Stimulated activated CD8-positive, alpha-beta memory T cell treated with anti-CD3 and anti-CD28 coated beads, Interleukin-15, amount 100 ng/mL, for 24 hours (primary cell): ENCODE results near the gene CENPV.

Source experiments
- DNase-seq: peaks from one replicate; pipeline ENCODE4 v3.0.0-alpha.2; 2020; ENCODE audit warnings: low read depth

Gene CENPV

DNA sequence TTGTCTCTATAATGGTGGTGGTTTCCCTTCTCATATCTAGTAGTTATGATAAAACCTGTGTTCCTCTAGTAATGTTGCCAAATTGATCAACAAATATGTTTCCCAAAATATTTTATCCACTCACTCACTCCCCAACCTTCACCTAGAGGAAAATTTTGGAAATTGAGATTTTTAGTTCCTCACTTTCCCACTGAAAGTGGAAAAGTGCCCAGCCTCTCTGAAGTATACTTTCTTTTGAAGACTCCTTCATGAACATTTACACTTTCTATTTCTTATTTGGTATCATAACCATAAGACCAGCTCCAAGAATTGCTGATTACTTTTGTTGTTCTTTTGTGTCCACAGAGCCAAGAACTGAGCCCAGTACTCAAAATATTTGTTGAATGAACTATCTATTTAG, 5.1 kb upstream of the CENPV start:
- DNase-seq, result no peak

DNA sequence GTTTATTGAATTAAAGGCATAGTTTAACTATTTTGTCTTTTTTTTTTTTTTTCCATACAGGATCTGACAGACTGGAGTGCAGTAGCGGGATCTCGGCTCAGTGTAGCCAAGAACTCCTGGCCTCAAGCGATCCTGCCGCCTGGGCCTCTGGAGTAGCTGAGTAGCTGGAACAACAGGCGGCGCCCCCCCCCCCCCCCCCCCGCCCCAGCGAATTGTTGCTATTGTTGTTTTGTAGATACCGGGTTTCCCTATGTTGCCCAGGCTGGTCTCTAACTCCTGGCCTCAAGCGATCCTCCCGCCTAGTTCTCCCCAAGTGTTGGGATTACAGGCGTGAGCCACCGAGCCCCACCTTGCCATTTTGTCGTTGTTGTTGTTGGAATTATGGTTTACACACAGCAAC, 1.3 kb upstream of the CENPV start:
- DNase-seq, result no peak

DNA sequence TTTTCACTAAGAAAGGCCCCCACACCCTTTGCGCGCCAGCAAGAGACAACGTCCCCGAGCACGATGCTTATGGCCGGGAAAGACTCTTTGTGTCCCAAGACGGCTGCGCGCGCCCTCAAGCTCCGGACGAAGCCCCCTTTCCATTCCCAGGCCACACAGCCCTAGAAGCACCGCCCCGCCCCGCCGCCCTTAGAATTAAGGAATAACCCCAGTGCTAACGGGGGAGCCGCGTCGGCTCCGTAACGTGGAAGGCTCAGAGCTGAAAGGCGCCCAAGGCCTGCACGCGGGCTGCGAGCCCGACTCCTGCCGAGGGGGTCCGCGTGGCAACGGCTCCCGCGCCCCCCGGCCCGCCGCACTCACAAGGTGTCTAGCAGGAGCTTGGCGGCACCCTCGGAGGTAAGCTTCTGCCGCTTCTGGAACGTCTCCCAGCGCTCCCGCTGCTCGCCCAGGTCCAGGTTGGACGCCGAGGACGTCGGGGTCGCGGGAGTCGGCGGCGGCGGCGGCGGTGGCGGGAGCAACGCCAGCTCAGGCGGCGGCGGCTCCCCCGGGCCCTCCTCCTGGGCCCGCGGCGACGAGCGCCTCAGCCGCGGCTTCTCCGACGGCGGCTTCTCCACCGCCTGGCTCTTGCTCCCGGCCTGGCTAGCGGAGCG, 477 bp downstream of the CENPV start:
- peak; percentile 15 for DNase-seq

DNA sequence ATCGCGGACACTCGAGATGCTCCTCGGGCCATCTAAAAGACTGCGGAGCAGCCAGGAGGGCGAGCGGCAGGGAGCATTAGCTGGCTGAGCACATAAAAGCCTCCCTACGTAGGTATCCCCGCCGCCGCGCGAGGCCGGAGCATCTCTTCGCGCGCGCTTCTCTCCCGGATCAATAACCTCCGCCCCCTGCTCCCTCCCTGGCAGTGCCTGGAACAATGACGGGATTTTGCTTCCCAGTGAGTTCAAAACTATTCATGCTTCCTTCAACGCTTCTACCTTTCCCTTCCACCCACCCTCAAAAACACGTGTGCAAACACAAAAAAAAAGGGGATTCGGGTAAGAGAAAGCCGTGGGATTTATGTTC, 984 bp downstream of the CENPV start:
- DNase-seq, result peak; percentile 12

DNA sequence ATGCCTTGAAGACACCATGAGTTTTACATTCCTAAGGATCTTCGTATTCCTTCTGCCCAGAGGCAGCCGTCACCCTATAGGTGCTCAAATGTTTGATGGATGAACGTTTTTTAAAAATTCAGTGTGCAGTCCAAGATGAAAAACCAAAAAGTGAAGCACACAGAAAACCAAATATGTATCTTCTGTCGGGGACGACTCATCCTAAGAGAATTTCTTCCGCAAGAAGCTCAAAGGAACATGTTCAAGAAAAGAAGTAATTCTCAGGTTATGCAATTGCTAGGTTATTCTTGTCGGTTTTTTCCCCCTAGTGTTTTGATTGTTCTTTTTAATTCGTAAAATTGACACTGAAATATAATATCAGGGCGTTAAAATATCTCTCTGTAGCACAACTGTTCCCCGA, 1.4 kb downstream of the CENPV start:
- DNase-seq, result no peak

DNA sequence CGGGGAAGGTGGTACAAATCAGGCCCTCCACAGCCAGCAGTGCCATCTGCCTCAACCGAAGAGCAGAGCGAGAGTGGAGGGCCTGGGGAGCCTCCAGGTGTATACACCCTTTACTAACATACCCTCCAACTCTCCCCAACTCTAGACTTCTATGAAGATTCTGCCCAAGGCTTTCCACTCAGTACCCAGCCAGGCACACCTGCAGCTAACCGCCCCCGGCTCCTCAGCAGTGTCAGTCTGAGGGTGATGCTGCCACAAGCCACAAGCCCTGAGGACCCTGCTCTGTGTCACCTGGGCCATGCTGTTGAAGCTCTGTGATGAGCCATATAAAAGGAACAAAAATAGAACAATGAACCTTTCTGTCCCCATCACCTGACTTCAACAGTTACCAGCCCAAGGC, 3.8 kb downstream of the CENPV start:
- no peak for DNase-seq

DNA sequence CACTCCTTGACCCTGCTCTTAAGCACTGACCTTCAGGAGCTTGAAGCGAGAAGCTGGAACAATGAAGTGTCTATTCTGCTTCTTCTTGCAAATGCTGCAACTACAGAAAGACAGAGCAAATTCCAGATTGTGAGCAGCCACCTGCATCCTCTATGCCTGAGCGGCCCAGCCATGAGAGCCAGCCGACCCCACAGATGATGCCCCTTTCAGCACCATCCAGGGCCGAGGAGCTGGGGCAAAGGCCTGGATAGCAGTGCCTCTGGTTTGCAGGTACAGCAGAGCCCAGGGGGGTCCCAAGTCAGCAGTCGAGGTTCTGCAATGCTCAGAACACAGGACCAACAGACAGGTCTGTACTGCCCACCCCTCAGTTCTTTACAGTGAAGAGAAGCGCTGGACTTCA, 4.7 kb downstream of the CENPV start:
- DNase-seq, result no peak

DNA sequence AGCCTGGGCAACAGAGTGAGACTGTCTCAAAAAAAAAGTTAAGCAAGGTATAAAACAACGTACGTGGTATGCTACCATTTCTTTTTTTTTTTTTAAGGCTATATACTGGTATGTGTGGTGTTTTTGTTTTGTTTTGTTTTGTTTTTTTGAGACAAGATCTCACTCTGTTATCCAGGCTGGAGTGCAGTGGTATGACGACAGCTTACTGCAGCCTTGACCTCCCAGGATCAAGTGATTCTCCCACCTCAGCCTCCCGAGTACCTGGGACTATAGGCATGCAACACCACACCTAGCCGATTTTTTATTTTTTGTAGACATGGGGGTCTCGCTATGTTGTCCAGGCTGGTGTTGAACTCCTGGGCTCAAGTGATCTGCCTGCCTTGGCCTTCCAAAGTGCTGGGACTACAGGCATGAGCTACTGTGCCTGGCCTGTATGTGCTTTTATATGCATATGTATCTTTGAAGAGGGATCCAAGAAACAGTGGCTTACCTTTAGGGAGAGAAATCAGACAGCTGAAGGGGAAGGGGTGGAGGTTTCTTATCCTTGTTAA, 6.5 kb downstream of the CENPV start:
- no peak for DNase-seq

DNA sequence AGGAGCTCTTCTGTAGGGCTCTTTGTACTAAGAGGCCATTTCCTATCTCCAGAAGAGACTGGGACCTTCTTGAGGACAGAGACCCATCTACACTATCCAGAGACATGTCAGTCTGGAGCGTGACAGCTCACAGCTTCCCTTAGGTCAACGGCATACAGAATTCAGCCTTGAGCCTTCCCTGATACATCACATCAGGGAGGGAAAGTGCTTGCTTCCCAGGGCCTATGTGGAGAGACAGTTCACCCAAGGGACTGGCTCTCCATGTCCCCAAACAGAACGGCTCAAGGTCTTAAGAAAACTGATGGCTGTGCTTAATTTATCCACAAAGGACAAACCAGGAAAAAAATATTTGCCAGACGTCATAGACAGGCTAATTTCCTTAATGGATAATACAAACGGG, 7.7 kb downstream of the CENPV start:
- DNase-seq, result no peak

DNA sequence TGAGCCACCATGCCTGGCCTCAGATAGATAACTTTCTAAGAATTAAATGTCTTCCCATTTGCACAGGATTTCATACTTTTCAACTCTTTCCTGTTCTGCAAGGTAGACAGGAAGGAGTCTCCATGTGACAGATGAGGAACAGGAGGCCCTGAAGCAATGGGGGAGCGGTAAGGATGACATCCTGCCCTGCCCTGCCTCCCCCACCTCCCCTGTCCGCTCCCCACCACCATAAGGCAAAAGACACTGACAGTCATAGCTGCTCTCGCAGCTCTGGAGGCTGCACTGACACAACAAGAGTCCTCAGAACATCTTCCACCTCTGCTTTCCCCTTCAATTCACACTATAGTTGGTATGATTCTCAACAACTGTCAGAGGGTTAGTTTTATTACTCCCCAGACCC, 9.7 kb downstream of the CENPV start:
- DNase-seq, result no peak

DNA sequence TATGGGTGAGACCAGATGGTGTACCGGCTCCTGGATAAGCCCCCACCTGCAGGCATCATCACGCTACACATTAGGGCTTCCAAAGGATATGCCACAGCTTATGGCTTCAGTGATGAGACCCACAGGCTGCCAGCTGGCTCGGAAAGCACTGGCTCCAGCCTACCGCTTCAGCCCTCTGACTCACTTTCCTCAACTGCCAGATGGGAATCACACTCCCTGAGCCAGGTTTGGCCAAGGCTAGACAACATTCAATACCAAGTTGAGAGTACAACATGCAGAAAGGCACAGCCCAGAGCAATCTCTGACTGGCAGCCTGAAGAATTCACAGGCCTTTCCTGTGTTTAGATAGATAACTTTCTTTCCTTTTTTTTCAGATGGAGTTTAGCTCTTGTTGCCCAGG, 10.3 kb downstream of the CENPV start:
- DNase-seq, result no peak

DNA sequence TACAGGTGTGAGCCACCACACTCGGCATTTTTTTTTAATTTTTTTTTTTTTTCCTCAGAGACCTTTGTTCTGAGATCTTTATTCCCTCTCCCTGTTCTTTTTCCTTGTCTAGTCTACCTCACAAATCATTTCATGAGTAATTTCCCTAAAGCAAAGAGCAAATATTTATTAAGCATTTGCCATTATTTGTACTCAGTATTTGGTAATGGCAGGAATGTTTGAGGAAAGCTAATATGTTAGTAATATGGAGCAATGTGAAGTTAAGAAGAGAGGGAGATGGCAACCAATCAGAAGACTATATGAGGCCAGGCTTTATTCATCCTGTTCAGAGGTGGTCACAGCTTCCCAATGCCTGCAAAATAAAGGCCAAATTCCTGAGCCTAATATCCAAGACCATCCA, 13.3 kb downstream of the CENPV start:
- no peak for DNase-seq

DNA sequence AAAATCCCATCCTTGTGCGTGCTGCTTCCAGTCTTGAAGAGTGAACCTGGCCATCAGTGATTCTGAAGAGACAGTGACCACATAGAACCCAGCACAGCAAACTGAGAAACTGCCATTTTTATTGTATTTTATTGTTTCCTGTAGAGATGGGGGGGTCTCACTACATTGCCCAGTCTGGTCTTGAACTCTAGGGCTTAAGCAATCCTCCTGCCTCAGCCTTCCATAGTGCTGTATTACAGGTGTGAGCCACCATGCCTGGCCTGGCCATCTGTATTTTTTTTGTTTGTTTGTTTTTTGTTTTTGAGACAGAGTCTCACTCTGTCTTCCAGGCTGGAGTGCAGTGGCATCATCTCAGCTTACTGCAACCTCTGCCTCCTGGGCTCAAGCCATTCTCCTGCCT, 13.9 kb downstream of the CENPV start:
- no peak for DNase-seq

DNA sequence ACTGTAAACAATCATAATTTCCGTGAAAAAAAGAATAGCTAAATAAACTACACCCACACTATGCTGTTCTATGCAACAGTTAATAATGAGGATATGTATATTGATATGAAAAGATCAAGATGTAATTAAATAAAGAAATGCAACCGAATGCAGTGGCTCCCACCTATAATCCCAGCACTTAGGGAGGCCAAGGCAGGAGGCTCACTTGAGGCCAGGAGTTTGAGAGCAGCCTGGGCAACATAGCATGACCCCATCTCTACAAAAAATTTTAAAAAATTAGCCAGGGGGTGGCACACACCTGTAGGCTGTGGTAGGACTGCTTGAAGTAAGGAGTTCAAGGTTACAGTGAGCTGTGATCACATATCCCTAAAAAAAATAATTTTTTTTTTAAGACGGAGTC, 14.9 kb downstream of the CENPV start:
- no peak for DNase-seq

DNA sequence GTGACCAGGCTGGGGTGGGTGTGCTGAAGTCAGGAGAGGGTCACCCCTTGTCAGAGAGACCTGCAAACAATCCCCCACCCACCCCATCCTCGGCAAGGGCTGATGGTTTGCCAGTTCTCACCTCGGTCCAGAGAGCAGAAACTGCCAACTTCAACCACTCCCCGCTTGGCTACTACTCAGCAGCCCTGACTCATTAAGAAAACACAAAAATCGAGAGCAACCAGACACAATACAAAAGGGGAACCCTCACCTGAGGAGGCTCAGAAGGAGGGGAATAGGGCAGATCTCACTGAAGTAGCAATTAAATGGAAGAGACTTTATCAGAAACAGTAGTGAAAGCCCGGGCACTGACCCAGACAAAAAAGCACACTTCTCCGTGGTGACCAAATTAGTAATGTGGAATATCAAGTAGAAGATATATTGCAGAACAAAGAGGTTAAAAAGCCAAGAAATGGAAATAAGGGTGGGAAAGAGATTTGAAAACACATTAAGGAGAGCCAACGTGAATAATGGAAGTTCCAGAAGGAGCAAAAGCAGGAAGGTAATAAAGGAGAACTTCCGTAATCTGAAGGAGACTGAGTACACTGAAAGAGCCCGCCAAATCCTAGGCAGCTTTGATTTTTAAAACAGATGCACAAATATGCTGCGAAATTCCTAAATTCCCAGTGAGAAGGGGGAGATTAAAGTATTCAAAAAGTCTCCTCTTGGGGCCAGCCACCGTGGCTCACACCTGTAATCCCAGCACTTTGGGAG, 23.6 kb downstream of the CENPV start:
- DNase-seq, result no peak

DNA sequence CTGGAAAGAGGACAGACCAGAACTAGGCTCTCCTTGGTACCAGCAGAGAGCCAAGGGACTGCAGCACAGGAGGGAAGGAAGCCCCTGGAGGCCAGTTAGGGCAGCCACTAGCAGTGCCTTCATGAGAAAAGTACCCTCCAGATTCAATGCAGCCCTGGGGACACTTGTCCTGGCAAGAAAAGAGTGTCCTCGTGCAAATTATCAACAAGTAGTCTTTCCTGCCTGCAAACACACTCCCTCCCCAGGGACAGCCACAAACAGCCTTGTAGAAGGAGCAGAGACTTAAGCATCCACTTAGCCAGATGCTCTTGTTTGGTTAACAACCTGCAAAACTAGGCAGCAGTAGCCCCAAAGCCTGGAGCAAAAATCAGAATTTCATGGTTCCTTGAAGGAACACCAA, 24.3 kb downstream of the CENPV start:
- DNase-seq, result no peak

DNA sequence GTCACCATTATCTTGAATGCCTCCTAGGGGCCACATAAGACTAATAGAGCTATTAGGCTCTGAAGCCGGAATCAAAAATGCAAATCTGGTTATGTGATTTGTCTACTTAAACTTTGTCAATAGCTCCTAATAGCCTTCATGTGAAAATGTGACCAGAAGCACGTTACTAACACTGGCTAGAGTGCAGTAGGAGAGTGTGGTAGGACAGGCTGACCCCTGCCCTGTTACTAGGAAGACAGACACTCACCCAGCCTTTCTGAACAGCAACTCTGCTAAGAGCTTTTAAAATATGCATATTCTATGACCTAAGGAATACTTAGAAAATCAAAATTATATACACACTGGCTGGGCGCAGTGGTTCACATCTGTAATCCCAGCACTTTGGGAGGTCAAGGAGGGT, 26.3 kb downstream of the CENPV start:
- DNase-seq, result no peak

DNA sequence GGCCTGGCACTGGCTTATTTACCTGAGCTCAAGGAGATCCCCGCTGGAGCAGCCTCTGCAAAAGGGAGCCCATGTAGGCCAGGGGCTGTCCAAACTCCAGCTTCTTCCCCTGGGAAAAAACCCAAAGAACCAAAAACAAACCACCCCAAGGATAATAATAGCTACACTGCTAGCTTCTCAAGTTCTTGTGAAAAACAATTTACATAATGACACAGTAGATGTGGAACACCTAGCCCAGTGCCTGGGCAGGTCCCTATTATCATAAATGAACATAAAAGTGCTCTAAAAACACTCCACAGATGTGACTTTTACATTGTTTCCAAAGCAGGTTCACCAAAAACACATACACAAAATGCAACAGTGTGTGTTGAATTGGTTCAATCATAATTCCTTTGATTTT, 27.3 kb downstream of the CENPV start:
- no peak for DNase-seq

DNA sequence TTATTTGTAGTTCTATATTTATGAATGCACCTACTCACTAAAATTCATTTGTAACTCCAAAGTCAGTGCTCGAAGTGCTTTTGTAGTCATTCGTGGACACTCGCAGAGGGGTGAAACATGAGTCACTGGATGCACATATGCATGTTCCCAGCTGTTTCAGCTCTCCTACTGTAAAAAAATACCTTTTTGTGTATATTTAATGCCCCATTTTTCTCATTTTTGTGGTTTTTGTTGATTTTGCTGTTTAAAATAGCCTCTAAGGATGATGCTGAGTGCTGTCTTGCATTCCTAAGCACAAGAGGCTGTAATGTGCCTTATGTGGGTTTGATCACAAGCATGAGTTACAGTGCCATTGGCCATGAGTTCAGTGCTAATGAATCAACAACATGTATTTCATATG, 30.6 kb downstream of the CENPV start:
- DNase-seq, result no peak

DNA sequence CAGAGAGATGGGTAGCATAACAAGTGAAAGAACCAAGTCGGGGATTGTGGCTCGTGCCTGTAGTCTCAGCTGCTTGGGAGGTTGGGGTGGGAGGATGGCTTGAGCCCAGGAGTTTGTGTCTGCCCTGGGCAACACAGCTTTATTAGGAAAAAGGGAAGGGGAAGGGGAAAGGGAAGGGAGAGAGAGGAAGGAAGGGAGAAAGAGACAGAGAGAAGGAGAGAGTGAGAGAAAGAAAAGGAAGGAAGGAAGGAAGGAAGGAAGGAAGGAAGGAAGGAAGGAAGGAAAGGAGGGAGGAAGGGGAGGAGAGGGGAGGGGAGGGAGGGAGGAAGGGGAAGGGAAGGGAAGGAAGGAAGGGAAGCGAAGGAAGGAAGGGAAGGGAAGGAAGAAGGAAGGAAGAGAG, 33.3 kb downstream of the CENPV start:
- no peak for DNase-seq

DNA sequence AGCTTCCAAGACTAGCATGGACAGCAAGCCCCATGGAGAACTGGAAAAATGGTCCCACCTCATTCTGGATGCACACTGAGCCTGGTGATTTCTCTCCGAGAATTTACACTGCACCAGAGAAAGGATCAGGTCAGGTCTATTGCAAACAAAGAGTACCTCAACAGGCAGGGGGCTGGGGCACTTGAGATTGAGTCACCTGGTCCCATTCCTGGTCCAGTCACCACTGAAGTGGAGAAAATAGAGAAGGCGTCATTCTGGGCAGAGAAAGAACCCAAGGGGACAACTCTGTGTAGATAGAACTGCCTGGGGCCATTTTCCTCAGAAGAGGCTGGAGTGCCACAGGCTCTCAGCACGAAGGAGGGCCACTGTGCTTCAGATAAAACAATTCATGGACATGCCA, 38.4 kb downstream of the CENPV start:
- no peak for DNase-seq

DNA sequence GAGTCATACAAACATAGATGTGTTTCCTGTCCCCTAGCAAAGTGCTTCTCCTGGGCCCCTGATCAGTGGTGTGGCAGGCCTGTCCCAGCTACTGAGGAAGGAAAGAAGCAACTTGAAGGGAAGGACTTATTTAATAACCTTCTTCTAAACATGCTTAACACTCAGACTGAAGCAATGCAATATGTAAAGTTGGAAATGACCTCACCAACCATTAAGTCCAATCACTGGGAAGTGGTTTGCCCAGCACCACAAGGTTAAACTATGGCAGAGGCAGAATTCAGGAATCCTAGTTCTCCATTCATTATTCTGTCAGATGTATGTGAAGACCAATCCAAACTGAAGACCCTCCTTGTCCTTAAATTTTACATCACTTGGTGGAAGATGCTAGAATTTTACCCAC, 39.1 kb downstream of the CENPV start:
- no peak for DNase-seq

DNA sequence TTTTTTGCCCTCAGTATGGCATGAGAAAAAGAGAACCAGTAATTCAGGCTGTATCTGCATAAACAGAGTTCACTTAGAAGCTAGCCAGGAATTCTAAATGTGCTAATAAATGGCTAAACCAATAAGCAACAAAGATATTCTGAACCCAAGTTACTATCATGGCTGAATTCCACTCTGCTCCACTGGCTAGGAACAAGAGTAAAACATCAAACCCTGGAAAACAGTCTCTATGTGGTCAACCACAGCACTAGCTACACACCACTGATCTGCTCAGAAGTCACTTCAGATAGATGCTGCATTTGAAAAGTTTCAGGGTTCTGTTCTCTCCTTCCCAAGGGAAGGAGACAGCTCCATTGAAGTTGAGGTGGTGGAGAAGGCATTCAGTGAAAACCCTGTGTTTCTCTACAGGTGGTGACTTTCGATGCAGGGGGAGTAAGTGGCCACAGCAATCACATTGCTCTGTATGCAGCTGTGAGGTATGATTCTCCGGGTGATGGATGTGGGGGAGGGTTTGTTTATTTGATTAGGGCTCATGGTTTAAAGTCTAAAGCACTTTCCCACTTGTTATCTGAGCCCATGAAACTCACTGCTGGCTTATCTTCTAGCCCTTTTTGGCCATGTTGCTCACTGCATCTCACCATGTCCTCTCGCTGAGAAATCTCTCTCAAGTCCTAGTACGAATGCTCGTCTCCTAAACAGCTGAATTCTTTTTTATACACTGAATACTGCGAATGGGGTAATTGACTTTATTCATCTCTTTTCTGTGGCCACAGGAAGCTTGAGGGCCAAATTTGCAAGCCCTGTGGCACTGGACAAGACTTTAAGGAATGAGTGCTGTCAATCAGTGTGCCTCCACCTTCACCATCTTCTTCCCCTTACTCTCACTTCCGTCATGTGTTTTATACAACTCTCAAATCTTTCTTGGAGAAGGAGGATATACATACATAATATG, 39.9 kb downstream of the CENPV start:
- DNase-seq, result no peak
